Heart right ventricle (tissue), 16 donors: Measurements from ENCODE around the gene HSPBAP1. TPM values are rescaled to one million over a fixed set of nuclear protein-coding genes. Genes with fewer than 3 reads are reported as not detected.
"Not testable (repeated sequence)": the region's sequence is repeated elsewhere in the genome, so short reads cannot be mapped to it uniquely, and the experiment has no call there.

Experiments
- ATAC-seq, 8 donors: fragments of 200-7000 bp; cut with Tn5 transposase; one replicate each; pipeline ENCODE4 v1.9.1; 2020; ENCODE audit warnings: mild to moderate bottlenecking in 8 of 8, moderate library complexity in 8 of 8, moderate number of reproducible peaks in 1 of 8
- DNase-seq, 2 donors: peaks; one replicate each; pipeline ENCODE4 v3.0.0-alpha.2; 2020
- H3K27ac ChIP-seq, 10 donors: fragments of 200-600 bp; sonication (generic) in 2 of 10; one replicate each; pipeline versions ENCODE4 v1.5.0 to v1.8.0; 2020 to 2022; ENCODE audit warnings: mild to moderate bottlenecking in 3 of 10
- H3K27me3 ChIP-seq, 7 donors: fragments of 200-600 bp; one replicate each; pipeline ENCODE4 v1.8.0; 2021 to 2022; ENCODE audit warnings: mild to moderate bottlenecking in 2 of 7
- H3K36me3 ChIP-seq, 9 donors: fragments of 200-600 bp; sonication (generic) in 1 of 9; one replicate each; pipeline versions ENCODE4 v1.5.0 to v1.8.0; 2020 to 2022; ENCODE audit warnings: mild to moderate bottlenecking in 2 of 9
- H3K4me1 ChIP-seq, 9 donors: fragments of 200-600 bp; sonication (generic) in 1 of 9; one replicate each; pipeline versions ENCODE4 v1.5.0 to v1.8.0; 2020 to 2022; ENCODE audit warnings: mild to moderate bottlenecking in 4 of 9
- H3K4me3 ChIP-seq, 10 donors: fragments of 200-600 bp; sonication (generic) in 2 of 10; one replicate each; pipeline versions ENCODE4 v1.5.0 to v1.8.0; 2020 to 2022; ENCODE audit warnings: mild to moderate bottlenecking in 7 of 10, moderate library complexity in 2 of 10
- H3K9me3 ChIP-seq, 11 donors: fragments of 200-600 bp in 10 of 11; sonication (generic) in 2 of 11; one replicate each; pipeline versions ENCODE4 v1.5.0 to v1.8.0; 2013 to 2022; ENCODE audit warnings: mild to moderate bottlenecking in 2 of 11, control low read depth in 1 of 11, moderate library complexity in 1 of 11
- CTCF ChIP-seq, 9 donors: fragments of 200-600 bp; sonication (generic) in 2 of 9; IDR thresholded peaks; one replicate each; pipeline versions ENCODE4 v1.5.0 to v1.8.0; 2021 to 2022; ENCODE audit warnings: antibody characterized with exemption in 9 of 9, mild to moderate bottlenecking in 5 of 9, moderate library complexity in 1 of 9
- WGBS, 2 donors: extraction: QIAGEN DNeasy Blood & Tissue Kit; methylation state at CpG; one replicate each; pipeline ENCODE4 v1.1.7; 2013; ENCODE audit warnings: inconsistent platforms in 1 of 2; 5-methylcytosine and 5-hydroxymethylcytosine counted together
- intact Hi-C, 10 donors: fragments of 100-400 bp; cut with DNase I; formaldehyde crosslinking; loops; one replicate each; pipeline versions ENCODE4 v1.11.1 to v1.14.2; 2022
- polyA plus RNA-seq, 2 donors: library from polyadenylated mRNA; stranded (reverse); fragments of 200-250 nt; gene quantifications; one replicate each; pipeline ENCODE4 v1.2.3, GENCODE V29; 2013
- total RNA-seq, 10 donors: library from RNA; stranded (reverse); fragmentation: NEBNext Ultra II Directional in 3 of 10; extraction: Animal tissue kit (Norgen Biotek cat#: 25700) in 3 of 10; gene quantifications; one replicate each; pipeline versions ENCODE4 v1.2.1 to v1.2.4, GENCODE V29; 2021 to 2023
- donor health status: Arrhythmogenic right ventricular cardiomyopathy.
- donor health status: ischemic (EF 13 %, LVEDD 7.1; RV severe dilation, severe dysfunction).
- donor health status: healthy with polysubstance abuse.
- donor health status: DM: no; HTN: yes; CAD: no.
- donor health status: DM: no; HTN: no; CAD: no.
- donor health status: ischemic (EF 25% LVEDD 6.9; RV normal size, moderate dysfunction).
- donor health status: ischemic (EF 25% LVEDD 5.7; RV mildly dilated, moderate dysfunction).
- donor health status: healthy.
- donor health status: DM: yes; HTN: yes; CAD: no.
- donor health status: Ischemic cardiomyopathy.
- donor health status: ischemic (EF 35%, LVEDD 5.7; RV mildly dilated, moderate dysfunction).
- donor health status: nonischemic (EF 11% LVEDD 7.7; RV severe dilation, severe dysfunction).
- donor health status: DM: yes; HTN: yes; CAD: no.
- donor health status: PGD.
- donor health status: ischemic (EF 29% LVEDD 5.4; RV normal size, mild dysfunction).
- donor health status: nonischemic (EF 23%, LVEDD 6.1; RV moderate dilation, normal function).

Gene HSPBAP1
- total and polyA plus RNA-seq, 12 donors: 2.7 to 18.5 (median 4.0) TPM

DNA sequence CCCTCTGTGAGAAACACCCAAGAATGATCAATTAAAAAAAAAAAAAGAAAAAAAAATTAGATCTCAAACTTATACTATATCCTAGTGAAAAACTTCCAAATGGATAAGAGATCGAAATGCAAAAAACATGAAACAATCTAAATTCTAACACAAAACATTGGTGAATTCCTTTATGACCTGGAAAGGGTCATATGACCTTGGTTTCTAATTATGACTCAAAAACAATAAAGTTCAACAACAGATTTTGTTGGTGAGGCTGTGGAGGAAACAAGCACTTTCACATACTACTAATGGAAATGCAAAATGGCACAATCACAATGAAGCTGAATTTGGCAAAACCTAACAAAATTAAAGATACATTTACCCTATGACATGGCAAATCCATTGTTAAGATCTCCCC is 45.3 kb downstream of the HSPBAP1 start:
- Histone ChIP-seq H3K27me3 (no peaks in the 10 kb centered on the region), H3K27ac (no peak overlapping the region), H3K9me3 (no peaks in the 10 kb centered on the region), H3K36me3 (peaks cover 0 to 62% (median 4%) of the 10 kb centered on the region in 9 donors), H3K4me1 (no peaks in the 10 kb centered on the region), H3K4me3 (no peak overlapping the region)
- DNase-seq (no peak), ATAC-seq (no peak)
- no peak for TF ChIP-seq CTCF (IDR thresholded peaks at IDR 0.05)
- intact Hi-C loops: no loop called here
- WGBS, 2 donors: 98 to 100% methylated on average over 1 of the region's 1 CpG

- H3K27me3 ChIP-seq, H3K4me3 ChIP-seq, H3K4me1 ChIP-seq, ATAC-seq, H3K27ac ChIP-seq, H3K9me3 ChIP-seq, DNase-seq, intact Hi-C loops: not testable (repeated sequence)
- 90 to 98% methylated on average over 10 to 20 of the region's 35 CpGs for WGBS, 2 donors
- H3K36me3 ChIP-seq: peaks cover 0 to 63% (median 9%) of the 10 kb centered on the region in 9 donors
Observed at GRCh38 chr3:122747295-122747694, 46.3 kb downstream of the HSPBAP1 start.

- 95 to 97% methylated on average over 4 of the region's 4 CpGs for WGBS, 2 donors
- H3K27ac ChIP-seq: no peak overlapping the region
- ATAC-seq (no peak), DNase-seq (no peak)
- H3K4me3 ChIP-seq: no peak overlapping the region
- no peaks in the 10 kb centered on the region for H3K27me3 ChIP-seq
- peaks cover 0 to 66% (median 18%) of the 10 kb centered on the region in 9 donors for H3K36me3 ChIP-seq
- TF ChIP-seq CTCF (IDR thresholded peaks at IDR 0.05): no peak
- peaks cover 0 to 7% (median 0%) of the 10 kb centered on the region in 11 donors for H3K9me3 ChIP-seq
- intact Hi-C loops: no loop called here
- H3K4me1 ChIP-seq: no peaks in the 10 kb centered on the region
Observed at GRCh38 chr3:122745369-122746021, 48.1 kb downstream of the HSPBAP1 start.

- Histone ChIP-seq H3K36me3 (peaks cover 0 to 67% (median 26%) of the 10 kb centered on the region in 9 donors), H3K27ac (no peak overlapping the region), H3K9me3 (peaks cover 0 to 7% (median 0%) of the 10 kb centered on the region in 11 donors), H3K4me1 (no peaks in the 10 kb centered on the region), H3K4me3 (no peak overlapping the region), H3K27me3 (no peaks in the 10 kb centered on the region)
- 96 to 98% methylated on average over 4 of the region's 4 CpGs for WGBS, 2 donors
- no peak for DNase-seq
- intact Hi-C loops: no loop called here
- TF ChIP-seq CTCF (IDR thresholded peaks at IDR 0.05): no peak
- no peak for ATAC-seq
Observed at GRCh38 chr3:122743581-122744120, 50.0 kb downstream of the HSPBAP1 start.

GRCh38 chr3:122742234-122742633 is 51.4 kb downstream of the HSPBAP1 start:
- Histone ChIP-seq H3K9me3 (peaks cover 0 to 7% (median 0%) of the 10 kb centered on the region in 11 donors), H3K27me3 (no peaks in the 10 kb centered on the region), H3K27ac (no peak overlapping the region), H3K36me3 (peaks cover 0 to 64% (median 26%) of the 10 kb centered on the region in 9 donors), H3K4me3 (no peak overlapping the region), H3K4me1 (no peaks in the 10 kb centered on the region)
- DNase-seq (no peak), ATAC-seq (no peak)
- no peak for TF ChIP-seq CTCF (IDR thresholded peaks at IDR 0.05)
- intact Hi-C loops: no loop called here
